Liver (tissue), 9 donors: ENCODE data around the gene TMEM128. TPM values are rescaled to one million over a fixed set of nuclear protein-coding genes. Genes with fewer than 3 reads are reported as not detected.

ENCODE experiments used
- DNase-seq: peaks from one replicate; pipeline ENCODE4 v3.0.0-alpha.2; 2017; ENCODE audit warnings: low spot score
- H3K27ac ChIP-seq, 2 donors: one replicate each; pipeline ENCODE4 v1.7.0; 2013; ENCODE audit warnings: inconsistent platforms in 2 of 2, low read length in 2 of 2, control low read depth in 1 of 2, low read depth in 1 of 2, mild to moderate bottlenecking in 1 of 2
- H3K27me3 ChIP-seq, 4 donors: one replicate each; pipeline versions ENCODE4 v1.6.1 to v1.7.0; 2013; ENCODE audit warnings: low read length in 3 of 4, inconsistent platforms in 1 of 4, mild to moderate bottlenecking in 1 of 4, moderate library complexity in 1 of 4; ENCODE audit not compliant: control insufficient read depth in 4 of 4, insufficient read depth in 4 of 4
- H3K36me3 ChIP-seq, 4 donors: one replicate each; pipeline versions ENCODE4 v1.6.1 to v1.7.0; 2013; ENCODE audit warnings: low read length in 3 of 4, mild to moderate bottlenecking in 3 of 4, low read depth in 1 of 4, moderate library complexity in 1 of 4; ENCODE audit not compliant: control insufficient read depth in 4 of 4, insufficient read depth in 3 of 4
- H3K4me1 ChIP-seq, 4 donors: one replicate each; pipeline versions ENCODE4 v1.6.1 to v1.7.0; 2013; ENCODE audit warnings: low read length in 3 of 4, mild to moderate bottlenecking in 3 of 4, moderate library complexity in 1 of 4; ENCODE audit not compliant: control insufficient read depth in 4 of 4, insufficient read depth in 4 of 4
- H3K4me3 ChIP-seq, 3 donors: one replicate each; pipeline versions ENCODE4 v1.6.1 to v1.7.0; 2013; ENCODE audit warnings: low read length in 3 of 3, control low read depth in 1 of 3, low read depth in 1 of 3, mild to moderate bottlenecking in 1 of 3
- H3K9ac ChIP-seq, 2 donors: one replicate each; pipeline ENCODE4 v1.7.0; 2013; ENCODE audit warnings: low read length in 2 of 2, mild to moderate bottlenecking in 2 of 2, moderate library complexity in 2 of 2, control low read depth in 1 of 2, low read depth in 1 of 2
- H3K9me3 ChIP-seq, 4 donors: one replicate each; pipeline versions ENCODE4 v1.6.1 to v1.7.0; 2013; ENCODE audit warnings: low read length in 3 of 4; ENCODE audit not compliant: control insufficient read depth in 4 of 4
- ATF3 ChIP-seq: IDR thresholded peaks from 2 replicates; pipeline ENCODE4 v1.6.1; 2016; ENCODE audit warnings: antibody characterized with exemption
- CTCF ChIP-seq: fragments of 150-350 bp; IDR thresholded peaks from 2 replicates; pipeline ENCODE4 v1.5.1; 2017; ENCODE audit warnings: improper control_type of control experiment, low read depth, low read length; ENCODE audit not compliant: missing input control
- EGR1 ChIP-seq, 2 donors: IDR thresholded peaks; 2 replicates each; pipeline ENCODE4 v1.6.1; 2016 to 2018; ENCODE audit warnings: antibody characterized with exemption in 2 of 2, low read depth in 2 of 2
- FOXA1 ChIP-seq: IDR thresholded peaks from 2 replicates; pipeline ENCODE4 v1.6.1; 2016; ENCODE audit warnings: antibody characterized with exemption
- FOXA2 ChIP-seq: IDR thresholded peaks from 2 replicates; pipeline ENCODE4 v1.6.1; 2016; ENCODE audit warnings: antibody characterized with exemption
- GABPA ChIP-seq, 2 donors: IDR thresholded peaks in 1 of 2; conservative IDR thresholded peaks in 1 of 2; 2 replicates each; pipeline ENCODE4 v1.6.1; 2016; ENCODE audit warnings: antibody characterized with exemption in 2 of 2, mild to moderate bottlenecking in 1 of 2, moderate library complexity in 1 of 2
- HNF4A ChIP-seq, 2 donors: conservative IDR thresholded peaks; 2 replicates each; pipeline ENCODE4 v1.6.1; 2016; ENCODE audit warnings: antibody characterized with exemption in 2 of 2, mild to moderate bottlenecking in 2 of 2
- HNF4G ChIP-seq: IDR thresholded peaks from 2 replicates; pipeline ENCODE4 v1.6.1; 2016; ENCODE audit warnings: antibody characterized with exemption
- JUND ChIP-seq, 2 donors: IDR thresholded peaks; 2 replicates each; pipeline ENCODE4 v1.6.1; 2016; ENCODE audit warnings: antibody characterized with exemption in 2 of 2
- MAX ChIP-seq: IDR thresholded peaks from 2 replicates; pipeline ENCODE4 v1.6.1; 2016; ENCODE audit warnings: antibody characterized with exemption
- NR2F2 ChIP-seq: IDR thresholded peaks from 2 replicates; pipeline ENCODE4 v1.6.1; 2016; ENCODE audit warnings: antibody characterized with exemption
- RAD21 ChIP-seq, 2 donors: IDR thresholded peaks; 2 replicates each; pipeline ENCODE4 v1.6.1; 2016; ENCODE audit warnings: antibody characterized with exemption in 2 of 2, mild to moderate bottlenecking in 2 of 2
- REST ChIP-seq: IDR thresholded peaks from 2 replicates; pipeline ENCODE4 v1.6.1; 2016; ENCODE audit warnings: antibody characterized with exemption, mild to moderate bottlenecking
- RXRA ChIP-seq, 2 donors: IDR thresholded peaks; 2 replicates each; pipeline ENCODE4 v1.6.1; 2017 to 2018; ENCODE audit warnings: antibody characterized with exemption in 2 of 2, mild to moderate bottlenecking in 1 of 2
- SP1 ChIP-seq: IDR thresholded peaks from 2 replicates; pipeline ENCODE4 v1.6.1; 2018; ENCODE audit warnings: antibody characterized with exemption, mild to moderate bottlenecking
- TAF1 ChIP-seq: conservative IDR thresholded peaks from 2 replicates; pipeline ENCODE4 v1.6.1; 2016; ENCODE audit warnings: antibody characterized with exemption, mild to moderate bottlenecking
- YY1 ChIP-seq: IDR thresholded peaks from 2 replicates; pipeline ENCODE4 v1.6.1; 2016; ENCODE audit warnings: antibody characterized with exemption, mild to moderate bottlenecking
- ZBTB33 ChIP-seq: IDR thresholded peaks from 2 replicates; pipeline ENCODE4 v1.6.1; 2016; ENCODE audit warnings: antibody characterized with exemption
- WGBS: extraction: QIAGEN DNeasy Blood & Tissue Kit; methylation state at CpG from one replicate; pipeline ENCODE4 v1.1.7; 2013; 5-methylcytosine and 5-hydroxymethylcytosine counted together
- polyA plus RNA-seq, 2 donors: library from polyadenylated mRNA; stranded (reverse) in 1 of 2; unstranded in 1 of 2; fragments of 200-250 nt in 1 of 2; fragments of >200 nt in 1 of 2; fragmentation: Nextera tagmentation in 1 of 2; extraction: Ambion mirVana in 1 of 2; gene quantifications; one replicate each; pipeline versions ENCODE4 v1.2.1 to v1.2.3, GENCODE V29; 2013 to 2015
- total RNA-seq, 2 donors: library from RNA; depleted of rRNA; stranded (reverse); fragments of >200 nt; gene quantifications; one replicate each; pipeline ENCODE4 v1.2.3, GENCODE V29; 2014
- donor health status: healthy.
- donor health status: healthy.
- donor health status: healthy.
- donor health status: healthy.
- donor health status: healthy.

TMEM128 gene
- total and polyA plus RNA-seq, 4 donors, result 7.6 to 11.3 (median 9.2) TPM

GRCh38 chr4:4293279-4293678 lies 45.3 kb upstream of the TMEM128 start:
- Histone ChIP-seq H3K27me3 (no peaks in the 10 kb centered on the region), H3K27ac (no peak overlapping the region), H3K9me3 (no peaks in the 10 kb centered on the region), H3K36me3 (no peaks in the 10 kb centered on the region), H3K9ac (no peak overlapping the region), H3K4me1 (peaks cover 6 to 24% (median 22%) of the 10 kb centered on the region in 4 donors), H3K4me3 (no peak overlapping the region)
- 97% methylated on average over 3 of the region's 3 CpGs for WGBS
- TF ChIP-seq RXRA (IDR thresholded peaks at IDR 0.05), result no peak
- no peak for DNase-seq

GRCh38 chr4:4289941-4290850 lies 42.2 kb upstream of the TMEM128 start, which contains the start of the genes LYAR and ZBTB49:
Gene LYAR, minus strand, starts transcription at chr4:4290154. Its CDS starts 6,412 bp downstream, at chr4:4283742.
Gene ZBTB49, plus strand, starts transcription at chr4:4290251. Its CDS starts 9,695 bp downstream, at chr4:4299946.
- Histone ChIP-seq H3K9me3 (no peaks in the 10 kb centered on the region), H3K27ac (peak within 1 kb of the TSS; percentile 47 to 72), H3K4me1 (peaks cover 6 to 24% (median 22%) of the 10 kb centered on the region in 4 donors), H3K27me3 (no peaks in the 10 kb centered on the region), H3K9ac (peak within 1 kb of the TSS; percentile 66 to 95), H3K36me3 (peaks cover 0 to 10% (median 4%) of the 10 kb centered on the region in 4 donors), H3K4me3 (peak within 1 kb of the TSS; percentile 85 to 96 (median 93))
- DNase-seq, result peak; percentile 98
- TF ChIP-seq MAX (peak; percentile 37), ATF3 (no peak), GABPA (IDR thresholded peaks at IDR 0.05 in 1 of 2, conservative IDR thresholded peaks at IDR 0.05 in 1 of 2) (peak; percentile 79 to 96), RAD21 (IDR thresholded peaks at IDR 0.05) (no peak), YY1 (no peak), HNF4A (conservative IDR thresholded peaks at IDR 0.05) (no peak), JUND (IDR thresholded peaks at IDR 0.05) (no peak), FOXA2 (no peak), ZBTB33 (no peak), TAF1 (no peak), FOXA1 (no peak), SP1 (peak; percentile 57), NR2F2 (no peak), HNF4G (no peak), REST (no peak), CTCF (no peak), EGR1 (IDR thresholded peaks at IDR 0.05; ENCODE audit: low read depth in 2 of 2) (peak in 1 of 2 donors; percentile 21), RXRA (IDR thresholded peaks at IDR 0.05) (no peak)
- under 1% methylated on average over 77 of the region's 77 CpGs for WGBS
